GM10847 (cell line): ENCODE data around the gene F13B.

Experiments used
- POLR2A ChIP-seq: IDR thresholded peaks from 2 replicates; pipeline ENCODE4 v1.6.1; 2011; ENCODE audit not compliant: insufficient read length; ENCODE audit errors: extremely low read depth

Gene F13B

GRCh38 chr1:197067457-197067818, 378 bp upstream of the F13B start:
- TF ChIP-seq POLR2A = no peak

GRCh38 chr1:197066277-197066676, 783 bp downstream of the F13B start:
- no peak for TF ChIP-seq POLR2A

DNA sequence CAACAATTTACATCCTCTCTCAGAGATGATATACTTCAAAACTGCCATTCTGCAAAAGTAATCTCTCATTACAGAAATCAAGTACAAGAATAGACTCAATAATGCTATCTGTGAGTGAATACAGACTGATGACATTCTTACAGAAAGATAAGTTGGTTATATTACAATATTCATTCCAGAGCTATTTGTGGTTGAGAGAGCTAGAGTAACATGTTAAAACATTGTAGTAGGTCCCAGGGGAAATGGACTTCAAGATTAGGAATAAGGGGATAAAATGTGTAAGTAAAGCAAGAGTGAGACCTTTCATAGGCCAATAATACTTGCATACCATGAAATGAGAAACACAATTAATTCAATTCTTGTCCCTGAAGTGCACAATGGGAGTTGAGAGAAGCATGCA, 1.5 kb downstream of the F13B start:
- no peak for TF ChIP-seq POLR2A

GRCh38 chr1:197063212-197063611, 3.8 kb downstream of the F13B start:
- TF ChIP-seq POLR2A = no peak

- no peak for TF ChIP-seq POLR2A
Observed at GRCh38 chr1:197062692-197063091, 4.4 kb downstream of the F13B start.

- no peak for TF ChIP-seq POLR2A
Observed at GRCh38 chr1:197049100-197049499, 18.0 kb downstream of the F13B start.

DNA sequence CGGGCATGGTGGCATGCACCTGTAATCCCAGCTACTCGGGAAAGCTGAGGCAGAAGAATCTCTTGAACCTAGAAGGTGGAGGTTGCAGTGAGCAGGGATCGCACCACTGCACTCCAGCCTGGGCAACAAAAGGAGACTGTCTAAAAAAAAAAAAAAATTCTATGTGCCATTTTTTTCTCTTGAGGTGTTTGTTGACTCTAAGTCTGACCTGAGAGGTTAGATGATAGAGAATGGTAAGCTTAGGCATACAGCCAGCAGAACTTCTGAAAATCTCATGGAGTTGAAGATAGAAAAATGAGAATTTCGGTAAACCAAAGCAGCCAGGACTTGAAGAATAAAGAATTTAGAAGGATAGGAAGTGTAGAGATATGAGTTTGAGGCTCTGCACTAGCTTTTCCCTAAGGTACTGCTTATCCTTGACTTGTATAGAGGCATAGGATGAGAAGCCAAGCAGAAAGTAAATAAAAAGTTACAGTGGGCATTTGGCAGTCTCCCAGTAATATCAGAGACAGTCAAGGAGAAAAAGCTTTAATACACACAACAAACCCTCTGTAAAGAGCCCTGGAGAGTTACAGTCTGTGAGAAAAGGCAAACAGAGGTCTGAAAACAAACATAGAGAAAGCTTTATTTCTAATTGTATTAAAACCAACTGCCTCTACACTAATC, 24.3 kb downstream of the F13B start:
- TF ChIP-seq POLR2A = no peak

DNA sequence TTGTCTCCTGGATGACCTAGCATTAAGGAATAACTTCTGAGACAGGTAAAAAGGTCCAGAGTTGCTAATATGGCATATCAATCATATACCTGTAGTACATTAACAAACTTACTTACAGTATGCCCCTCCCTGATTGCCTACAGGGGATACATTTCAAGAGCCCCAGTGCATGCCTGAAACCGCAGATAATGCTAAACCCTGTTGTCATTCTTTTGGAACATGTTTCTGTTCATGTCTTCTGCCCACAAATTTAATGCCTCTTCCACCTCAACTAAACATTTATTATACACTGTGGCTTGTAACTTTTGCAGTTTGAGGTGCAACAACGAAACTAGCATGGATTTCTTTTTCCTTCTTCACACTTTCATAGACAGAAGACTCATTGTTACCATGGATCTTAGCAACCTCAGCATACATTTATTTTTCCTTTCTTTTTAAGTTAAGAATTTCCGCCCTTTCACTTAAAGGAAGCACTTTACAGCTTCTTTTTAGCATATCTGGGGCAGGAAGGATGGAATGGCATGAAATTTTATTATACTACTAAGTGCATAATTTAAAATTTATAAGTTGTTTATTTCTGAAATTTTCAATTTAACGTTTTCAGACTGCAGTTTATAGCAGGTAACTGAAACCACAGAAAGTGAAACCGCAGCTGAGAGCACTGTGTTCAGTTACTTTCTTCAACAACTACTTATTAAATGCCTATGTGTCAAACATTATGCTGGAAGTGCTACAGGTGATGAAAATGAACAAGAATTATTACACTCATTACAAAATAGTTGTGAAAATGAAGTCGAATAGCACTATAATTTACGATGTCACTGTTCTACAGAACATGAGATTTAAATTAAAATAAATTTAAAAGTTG, 25.3 kb downstream of the F13B start:
- TF ChIP-seq POLR2A = no peak

DNA sequence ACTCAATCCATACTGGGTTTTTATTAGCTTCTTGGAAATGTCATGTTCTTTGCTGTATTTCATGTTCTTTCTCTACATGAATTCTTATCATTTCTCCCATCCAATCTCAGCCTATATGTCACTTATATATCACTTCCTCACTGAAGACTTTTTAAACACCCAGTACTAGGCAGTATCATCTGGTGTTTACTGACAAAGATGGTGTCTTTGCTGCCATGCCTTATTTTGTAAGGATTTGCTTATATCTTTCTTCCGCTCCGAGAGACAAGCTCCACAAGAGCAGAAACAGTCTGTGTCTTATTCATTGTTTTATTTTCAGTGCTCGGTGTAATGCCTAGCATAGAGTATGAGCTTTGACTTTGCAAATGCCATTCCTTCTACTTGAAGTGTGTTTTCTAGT, 30.2 kb downstream of the F13B start:
- no peak for TF ChIP-seq POLR2A

GRCh38 chr1:197029749-197030148, 37.3 kb downstream of the F13B start:
- no peak for TF ChIP-seq POLR2A

DNA sequence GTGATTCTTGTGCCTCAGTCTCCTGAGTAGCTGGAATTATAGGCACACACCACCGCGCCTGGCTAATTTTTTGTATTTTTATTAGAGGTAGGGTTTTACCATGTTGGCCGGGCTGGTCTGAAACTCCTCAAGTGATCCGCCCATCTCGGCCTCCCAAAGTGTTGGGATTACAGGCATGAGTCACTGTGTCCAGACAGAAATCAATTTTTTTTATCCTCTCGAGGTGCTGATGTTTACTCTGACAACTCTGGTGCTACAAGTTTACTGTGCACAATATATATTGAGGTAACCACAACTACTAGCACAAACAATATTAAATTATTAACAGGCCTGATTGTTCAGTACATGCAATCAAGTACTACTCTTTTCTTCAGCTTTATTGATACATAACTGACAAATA, 39.7 kb downstream of the F13B start:
- no peak for TF ChIP-seq POLR2A

GRCh38 chr1:197024460-197024859, 42.6 kb downstream of the F13B start:
- no peak for TF ChIP-seq POLR2A

DNA sequence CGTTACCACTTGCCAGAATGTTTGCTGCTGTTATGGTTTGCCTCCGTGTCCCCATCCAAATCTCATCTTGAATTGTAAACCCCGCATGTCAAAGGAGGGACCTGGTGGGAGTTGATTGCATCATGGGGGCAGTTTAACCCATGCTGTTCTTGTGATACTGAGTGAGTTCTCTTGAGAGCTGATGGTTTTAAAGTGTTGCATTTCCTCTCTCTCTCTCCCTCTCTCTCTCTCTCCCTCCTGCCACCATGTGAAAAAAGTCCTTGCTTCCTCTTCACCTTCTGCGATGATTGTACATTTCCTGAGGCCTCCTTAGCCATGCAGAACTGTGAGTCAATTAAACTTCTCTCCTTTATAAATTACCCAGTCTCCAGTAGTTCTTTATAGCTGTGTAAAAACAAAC, 45.3 kb downstream of the F13B start:
- TF ChIP-seq POLR2A = no peak

DNA sequence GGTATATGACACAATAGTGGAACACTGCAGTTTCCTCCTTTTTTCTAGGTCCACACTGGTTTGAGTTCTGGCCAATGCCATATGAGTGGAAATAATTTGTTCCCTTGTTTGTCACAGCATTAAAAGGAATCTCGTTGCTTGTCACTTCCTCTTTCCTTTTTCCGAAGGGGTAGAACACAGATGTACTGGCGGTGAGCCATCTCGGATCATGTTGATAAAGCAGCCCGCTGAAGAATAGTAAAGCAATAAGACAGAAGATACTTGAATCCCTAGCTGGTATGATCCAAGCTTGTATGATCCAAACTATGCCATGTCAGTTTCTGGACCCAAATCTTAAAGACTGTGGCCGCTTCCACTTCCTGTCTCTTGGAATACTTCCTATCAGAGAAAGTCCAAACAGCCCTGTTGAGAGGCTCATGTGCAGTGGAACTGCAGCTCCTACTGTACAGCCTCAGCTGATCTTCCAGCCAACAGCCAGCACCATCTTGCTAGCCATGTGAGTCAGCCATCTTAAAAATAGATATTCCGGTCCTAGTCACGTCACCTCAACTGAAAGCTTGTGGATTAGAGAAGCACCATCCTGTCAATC, 49.4 kb downstream of the F13B start:
- no peak for TF ChIP-seq POLR2A

DNA sequence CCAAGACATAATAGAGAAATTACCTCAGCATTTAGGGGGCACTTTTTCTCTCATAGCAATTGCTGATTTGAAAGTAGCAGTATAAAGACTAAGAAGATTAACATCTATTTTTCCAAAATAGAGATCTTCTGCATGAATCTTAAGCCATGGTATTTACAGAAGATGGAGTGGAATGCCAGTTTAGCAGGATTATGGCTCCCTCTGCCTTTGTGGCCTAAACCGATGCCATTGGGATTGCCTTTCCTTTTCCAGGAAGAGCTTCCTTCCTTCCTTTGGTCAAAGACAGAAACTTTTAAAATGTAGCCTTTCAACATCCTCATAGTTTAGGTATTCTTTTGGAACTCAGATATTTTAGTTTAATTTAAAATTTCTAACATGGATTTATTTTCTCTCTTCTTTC, 50.3 kb downstream of the F13B start:
- no peak for TF ChIP-seq POLR2A

GRCh38 chr1:197013234-197013633, 53.8 kb downstream of the F13B start:
- no peak for TF ChIP-seq POLR2A
